Testis (tissue), 3 donors: ENCODE results near the gene ZFP64. TPM values are rescaled to one million over a fixed set of nuclear protein-coding genes. Genes with fewer than 3 reads are reported as not detected.

Experiments used
- DNase-seq: peaks from one replicate; pipeline ENCODE4 v3.0.0-alpha.2; 2019
- H3K27ac ChIP-seq, 2 donors: fragments of 200-600 bp; sonication (generic); one replicate each; pipeline ENCODE4 v1.5.1; 2019
- H3K27me3 ChIP-seq: fragments of 200-600 bp; sonication (generic); one replicate; pipeline ENCODE4 v1.5.1; 2019
- H3K36me3 ChIP-seq: fragments of 200-600 bp; sonication (generic); one replicate; pipeline ENCODE4 v1.5.1; 2017; ENCODE audit warnings: low read depth; ENCODE audit errors: missing control alignments
- H3K4me1 ChIP-seq: fragments of 200-600 bp; sonication (generic); one replicate; pipeline ENCODE4 v1.5.1; 2019
- H3K4me3 ChIP-seq, 2 donors: fragments of 200-600 bp; sonication (generic); one replicate each; pipeline ENCODE4 v1.5.1; 2017 to 2019
- H3K9me3 ChIP-seq: fragments of 200-600 bp; sonication (generic); one replicate; pipeline ENCODE4 v1.5.1; 2017
- POLR2A ChIP-seq: fragments of 450-650 bp; IDR thresholded peaks from one replicate; pipeline ENCODE4 v1.6.1; 2017; ENCODE audit warnings: antibody characterized with exemption, mild to moderate bottlenecking, moderate library complexity
- WGBS, 2 donors: methylation state at CpG; one replicate each; pipeline ENCODE4 v1.1.5; 2018; 5-methylcytosine and 5-hydroxymethylcytosine counted together
- intact Hi-C: fragments of 100-400 bp; cut with DNase I; formaldehyde crosslinking; loops from one replicate; pipeline ENCODE4 v1.15.1; 2023; ENCODE audit warnings: low total_unique reads
- polyA plus RNA-seq: library from polyadenylated mRNA; stranded (reverse); fragments of 350-450 nt; fragmentation: Illumina TruSeq; extraction: RNeasy Lipid Tissue Mini Kit (QIAGEN cat#74804); gene quantifications from one replicate; pipeline ENCODE4 v1.2.3, GENCODE V29; 2014; ENCODE audit warnings: low read depth, low replicate concordance; ENCODE audit not compliant: insufficient read depth
- total RNA-seq, 2 donors: library from RNA; depleted of rRNA; stranded (reverse); fragments of >200 nt; gene quantifications; one replicate each; pipeline ENCODE4 v1.2.3, GENCODE V29; 2016
- TF ChIP-seq, protein P1 (sequence below), 3 experiments: fragments of 450-650 bp in 2 of 3; fragments of 200-600 bp in 1 of 3; sonication (generic) in 1 of 3; IDR thresholded peaks; one replicate each; pipeline ENCODE4 v1.5.1; 2016 to 2019; ENCODE audit warnings: antibody characterized with exemption in 3 of 3, mild to moderate bottlenecking in 2 of 3, moderate library complexity in 1 of 3

ZFP64 gene
- total and polyA plus RNA-seq, 3 donors from 2014 or later: 16.4 to 33.6 (median 24.8) TPM

DNA sequence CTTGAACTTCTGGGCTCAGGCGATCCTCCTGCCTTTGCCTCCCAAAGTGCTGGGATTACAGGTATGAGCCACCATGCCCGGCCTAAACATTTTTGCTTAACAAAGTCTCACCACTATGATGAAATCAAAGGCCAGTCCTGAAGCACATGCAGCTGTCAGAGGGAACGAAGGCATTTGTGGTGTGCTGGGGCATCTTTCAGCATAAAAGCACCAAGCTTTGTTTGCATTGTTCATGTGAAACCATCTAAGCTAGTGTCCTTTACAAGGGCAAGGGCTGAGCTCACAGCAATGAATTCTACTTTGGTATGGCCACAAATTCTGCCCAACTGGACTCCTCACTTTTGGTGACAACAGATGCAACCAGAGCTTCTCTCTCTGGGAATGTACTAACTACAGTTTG lies 66.8 kb downstream of the ZFP64 start:
- Histone ChIP-seq H3K4me1 (no peaks in the 10 kb centered on the region), H3K27me3 (no peaks in the 10 kb centered on the region), H3K27ac (no peak overlapping the region), H3K36me3 (no peaks in the 10 kb centered on the region), H3K4me3 (no peak overlapping the region), H3K9me3 (no peaks in the 10 kb centered on the region)
- WGBS, 2 donors: 83 to 89% methylated on average over 3 of the region's 3 CpGs
- TF ChIP-seq, protein P1, sequence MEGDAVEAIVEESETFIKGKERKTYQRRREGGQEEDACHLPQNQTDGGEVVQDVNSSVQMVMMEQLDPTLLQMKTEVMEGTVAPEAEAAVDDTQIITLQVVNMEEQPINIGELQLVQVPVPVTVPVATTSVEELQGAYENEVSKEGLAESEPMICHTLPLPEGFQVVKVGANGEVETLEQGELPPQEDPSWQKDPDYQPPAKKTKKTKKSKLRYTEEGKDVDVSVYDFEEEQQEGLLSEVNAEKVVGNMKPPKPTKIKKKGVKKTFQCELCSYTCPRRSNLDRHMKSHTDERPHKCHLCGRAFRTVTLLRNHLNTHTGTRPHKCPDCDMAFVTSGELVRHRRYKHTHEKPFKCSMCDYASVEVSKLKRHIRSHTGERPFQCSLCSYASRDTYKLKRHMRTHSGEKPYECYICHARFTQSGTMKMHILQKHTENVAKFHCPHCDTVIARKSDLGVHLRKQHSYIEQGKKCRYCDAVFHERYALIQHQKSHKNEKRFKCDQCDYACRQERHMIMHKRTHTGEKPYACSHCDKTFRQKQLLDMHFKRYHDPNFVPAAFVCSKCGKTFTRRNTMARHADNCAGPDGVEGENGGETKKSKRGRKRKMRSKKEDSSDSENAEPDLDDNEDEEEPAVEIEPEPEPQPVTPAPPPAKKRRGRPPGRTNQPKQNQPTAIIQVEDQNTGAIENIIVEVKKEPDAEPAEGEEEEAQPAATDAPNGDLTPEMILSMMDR (IDR thresholded peaks at IDR 0.05): no peak
- no peak for TF ChIP-seq POLR2A
- intact Hi-C loops: no loop called here
- DNase-seq: no peak

DNA sequence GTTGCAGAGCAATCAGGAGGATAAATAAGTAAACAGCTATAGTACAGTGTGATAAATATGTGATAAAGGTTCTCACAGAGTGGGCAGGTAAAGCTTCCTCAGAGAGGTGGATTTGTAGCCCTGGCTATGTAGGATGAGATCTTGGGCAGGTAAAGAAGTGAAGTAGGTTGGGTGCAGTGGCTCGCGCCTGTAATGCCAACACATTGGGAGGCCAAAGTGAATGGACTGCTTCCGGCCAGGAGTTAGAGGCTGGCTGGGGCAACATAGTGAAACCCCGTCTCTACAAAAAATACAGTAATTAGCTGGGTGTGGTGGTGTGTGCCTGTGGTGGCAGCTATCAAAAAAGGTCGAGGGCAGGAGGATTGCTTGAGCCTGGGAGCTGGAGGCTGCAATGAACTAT lies 72.9 kb downstream of the ZFP64 start:
- H3K36me3 ChIP-seq: no peaks in the 10 kb centered on the region
- intact Hi-C loops: no loop called here
- TF ChIP-seq POLR2A: no peak
- TF ChIP-seq, protein P1 (IDR thresholded peaks at IDR 0.05): no peak
- DNase-seq: no peak
- no peak overlapping the region for H3K4me3 ChIP-seq
- no peaks in the 10 kb centered on the region for H3K27me3 ChIP-seq
- no peaks in the 10 kb centered on the region for H3K4me1 ChIP-seq
- no peaks in the 10 kb centered on the region for H3K9me3 ChIP-seq
- no peak overlapping the region for H3K27ac ChIP-seq
- WGBS, 2 donors: 82 to 95% methylated on average over 5 of the region's 5 CpGs

DNA sequence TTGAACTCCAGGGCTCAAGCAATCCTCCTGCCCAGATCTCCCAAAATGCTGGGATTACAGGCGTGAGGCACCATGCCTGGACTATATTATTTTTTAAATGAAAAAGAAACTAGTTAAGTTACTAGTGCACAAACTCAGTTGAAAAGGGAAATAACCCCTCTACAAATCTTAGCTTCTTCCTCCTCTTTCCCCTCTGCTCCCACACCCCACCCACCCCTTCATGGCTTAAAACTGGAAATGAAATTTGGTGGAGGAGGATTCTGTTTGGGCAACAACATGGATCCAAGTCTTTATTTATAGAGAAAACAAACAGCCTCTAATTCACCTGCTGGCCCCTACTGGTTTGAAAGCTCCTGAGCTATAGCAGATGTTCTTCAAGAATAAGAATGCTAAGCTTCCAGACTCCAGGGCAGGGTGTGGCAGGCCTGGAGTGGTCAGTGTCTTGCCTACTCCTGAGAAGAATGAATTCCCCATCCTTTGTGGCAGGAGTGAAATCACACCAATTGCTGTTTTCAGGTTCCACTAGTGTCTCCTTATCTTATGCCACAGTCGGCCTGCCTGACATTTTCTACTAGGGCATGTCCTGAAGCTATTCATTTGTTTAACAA lies 73.5 kb downstream of the ZFP64 start:
- DNase-seq: no peak
- H3K27ac ChIP-seq: no peak overlapping the region

GRCh38 chr20:52110456-52110855 lies 81.1 kb downstream of the ZFP64 start:
- no peaks in the 10 kb centered on the region for H3K9me3 ChIP-seq
- TF ChIP-seq POLR2A: no peak
- TF ChIP-seq, protein P1 (IDR thresholded peaks at IDR 0.05): no peak
- no peaks in the 10 kb centered on the region for H3K27me3 ChIP-seq
- H3K27ac ChIP-seq: no peak overlapping the region
- no peak overlapping the region for H3K4me3 ChIP-seq
- no peaks in the 10 kb centered on the region for H3K36me3 ChIP-seq
- intact Hi-C loops: no loop called here
- WGBS, 2 donors: 80 to 82% methylated on average over 6 of the region's 6 CpGs
- no peak for DNase-seq
- peaks cover 5% of the 10 kb centered on the region for H3K4me1 ChIP-seq

More for the DNA sequence above, 73.5 kb downstream of the ZFP64 start:
- WGBS, 2 donors: 60 to 91% methylated on average over 2 of the region's 2 CpGs
- intact Hi-C loops: no loop called here
- no peak overlapping the region for H3K4me3 ChIP-seq
- H3K4me1 ChIP-seq: no peaks in the 10 kb centered on the region
- TF ChIP-seq, protein P1 (IDR thresholded peaks at IDR 0.05): no peak
- TF ChIP-seq POLR2A: no peak
- no peaks in the 10 kb centered on the region for H3K27me3 ChIP-seq
- H3K36me3 ChIP-seq: no peaks in the 10 kb centered on the region
- H3K9me3 ChIP-seq: no peaks in the 10 kb centered on the region
